Activated CD4-positive, alpha-beta T cell treated with anti-CD3 and anti-CD28 coated beads for 24 hours (primary cell): ENCODE results near the gene TTC28.

Experiments
- DNase-seq, 2 donors: peaks; one replicate each; pipeline ENCODE4 v3.0.0-alpha.2; 2020; ENCODE audit warnings: low read depth in 2 of 2

The TTC28 gene

DNA sequence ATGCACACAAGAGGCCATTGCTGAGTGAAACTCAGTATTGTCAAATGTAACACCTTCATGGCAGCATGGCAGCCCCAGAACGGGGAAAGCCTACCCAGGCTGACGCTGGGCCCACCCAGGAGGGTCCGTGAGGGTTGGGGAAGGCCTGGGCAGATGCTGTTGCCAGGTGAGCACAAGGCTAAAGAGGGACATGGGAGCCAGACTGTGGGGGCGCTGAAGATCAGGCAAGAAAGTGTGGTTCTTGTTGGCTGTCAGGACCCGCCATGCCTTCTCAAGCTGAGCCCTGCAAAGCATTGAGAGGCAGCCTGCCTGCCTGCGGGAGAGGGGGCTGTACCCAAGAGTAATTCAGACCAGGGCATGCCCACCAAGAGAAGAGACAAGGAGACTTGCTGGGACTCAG is 675.6 kb downstream of the TTC28 start:
- DNase-seq: no peak

DNA sequence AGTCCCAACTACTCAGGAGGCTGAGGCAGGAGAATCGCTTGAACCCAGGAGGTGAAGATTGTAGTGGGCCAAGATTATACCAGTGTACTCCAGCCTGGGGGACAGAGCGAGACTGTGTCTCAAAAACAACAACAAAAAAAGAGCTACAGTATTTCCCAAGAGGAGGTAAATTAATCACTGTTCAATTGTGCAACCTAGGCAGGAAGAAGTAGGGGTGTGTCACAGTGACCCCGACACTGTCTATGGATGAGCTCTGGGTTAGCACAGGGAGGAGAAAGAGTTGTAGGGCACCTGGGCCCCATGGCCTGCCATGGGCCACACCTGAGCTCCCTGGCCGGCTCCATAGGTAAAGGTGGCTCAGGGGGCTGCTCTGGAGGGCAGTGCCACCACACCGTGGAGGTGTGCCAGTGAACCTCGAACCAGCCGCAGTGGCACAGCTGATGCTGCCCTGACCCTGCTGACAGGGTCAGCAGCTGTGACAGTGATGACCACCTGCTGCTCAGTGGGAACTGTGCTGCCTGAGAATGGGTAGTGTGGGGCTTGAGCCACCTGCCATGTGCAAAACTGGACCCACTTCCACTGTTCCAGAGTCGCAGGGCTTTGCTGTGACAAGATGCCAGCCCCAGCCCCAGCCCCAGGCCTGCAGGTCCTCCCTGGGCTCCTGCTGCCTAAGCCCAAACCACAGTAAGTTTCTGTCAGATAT is 676.6 kb downstream of the TTC28 start:
- DNase-seq: no peak

DNA sequence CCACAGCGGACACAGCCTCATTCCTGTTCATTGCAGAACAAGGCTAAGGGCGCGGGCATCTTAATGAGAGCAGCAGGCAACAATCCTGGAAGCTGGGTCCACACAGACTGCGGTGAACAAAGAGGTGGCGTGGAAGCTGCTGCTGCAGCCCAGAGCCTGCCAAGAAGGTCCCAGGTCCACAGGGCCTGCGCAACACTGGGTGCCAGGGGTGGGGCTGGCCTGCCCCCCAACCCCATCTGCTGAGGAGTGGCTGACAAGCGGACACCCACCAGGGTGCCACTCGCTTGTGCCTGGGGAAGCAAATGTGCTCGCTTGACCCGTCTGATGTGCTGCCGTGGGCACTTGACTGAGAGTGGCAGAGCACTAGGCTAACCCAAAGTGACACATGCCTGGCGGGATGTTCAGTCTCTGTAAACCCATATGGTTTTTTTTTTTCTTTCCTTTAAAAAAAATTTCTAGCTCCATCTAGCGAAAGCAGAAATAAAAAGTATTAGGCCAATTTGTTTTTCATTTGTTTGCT is 677.4 kb downstream of the TTC28 start:
- DNase-seq: no peak

DNA sequence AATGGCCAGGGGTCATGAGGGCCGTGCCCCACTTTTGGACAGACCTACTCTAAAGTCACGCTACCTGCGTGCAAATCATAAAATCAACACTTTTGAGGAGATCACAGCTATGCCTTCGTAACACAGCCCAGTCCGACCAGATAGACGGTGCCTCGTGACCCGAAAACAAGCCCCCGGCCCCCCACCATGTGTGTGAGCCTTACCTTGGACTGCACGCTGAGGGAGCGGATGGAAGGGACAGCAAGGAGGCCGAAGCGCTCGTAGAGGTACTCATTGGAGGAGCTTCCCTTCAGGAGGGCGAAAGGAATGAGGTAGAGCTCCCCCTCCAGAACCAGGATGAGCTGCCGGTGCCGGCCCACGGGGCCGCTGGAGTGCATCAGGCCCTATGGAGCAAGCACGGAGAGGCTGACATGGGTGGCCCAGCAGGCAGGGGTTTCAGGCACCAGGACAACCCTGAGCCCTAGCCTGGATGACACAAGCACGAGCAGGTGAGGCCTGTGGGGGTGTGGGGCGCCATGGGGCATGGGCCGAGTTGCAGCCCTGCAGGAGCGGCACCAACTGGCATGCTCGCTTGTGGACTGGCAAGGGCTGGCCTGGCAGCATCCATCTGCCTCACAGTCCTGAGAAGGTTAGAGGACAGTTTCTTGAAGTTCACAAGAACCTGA is 678.3 kb downstream of the TTC28 start:
- DNase-seq: no peak

DNA sequence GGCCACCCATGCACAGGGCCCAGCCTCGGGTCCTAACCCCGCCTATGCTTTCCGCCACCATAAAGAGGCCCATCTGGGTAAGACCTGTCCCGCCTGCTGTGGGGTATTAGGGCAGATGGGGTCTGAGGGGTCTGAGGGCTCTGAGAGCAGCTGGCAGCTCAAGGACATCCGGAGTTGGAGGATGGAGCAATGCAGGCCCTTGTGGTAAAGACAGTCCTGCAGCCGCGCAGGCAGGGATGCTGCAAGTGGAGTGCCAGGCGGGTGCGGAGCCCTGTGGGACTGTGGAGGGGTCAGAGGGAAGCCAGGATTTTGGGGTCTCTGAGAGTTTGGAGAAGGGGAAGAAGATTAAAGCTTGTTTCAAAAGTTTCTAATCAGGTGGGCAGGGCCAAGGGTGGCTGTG is 679.3 kb downstream of the TTC28 start:
- no peak for DNase-seq

DNA sequence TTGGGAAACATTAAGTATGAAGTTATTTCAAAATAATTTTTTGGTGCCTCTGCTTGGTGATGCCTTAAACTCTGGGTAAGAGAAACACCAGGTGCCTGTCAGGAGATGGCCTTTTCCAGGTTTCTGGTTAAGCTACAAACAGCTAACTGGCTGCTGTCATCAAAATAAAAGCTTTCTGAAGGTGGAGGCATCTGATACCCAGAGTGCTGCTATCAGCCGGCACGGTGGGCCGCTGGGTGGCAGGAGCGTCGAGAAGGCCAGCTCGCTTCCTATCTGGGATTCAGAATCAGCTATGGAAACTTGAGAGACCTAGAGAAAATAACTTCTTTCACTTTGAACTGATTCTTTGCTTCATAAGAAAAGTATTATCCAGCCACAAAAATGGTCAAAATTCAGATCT is 679.8 kb downstream of the TTC28 start:
- DNase-seq: no peak

DNA sequence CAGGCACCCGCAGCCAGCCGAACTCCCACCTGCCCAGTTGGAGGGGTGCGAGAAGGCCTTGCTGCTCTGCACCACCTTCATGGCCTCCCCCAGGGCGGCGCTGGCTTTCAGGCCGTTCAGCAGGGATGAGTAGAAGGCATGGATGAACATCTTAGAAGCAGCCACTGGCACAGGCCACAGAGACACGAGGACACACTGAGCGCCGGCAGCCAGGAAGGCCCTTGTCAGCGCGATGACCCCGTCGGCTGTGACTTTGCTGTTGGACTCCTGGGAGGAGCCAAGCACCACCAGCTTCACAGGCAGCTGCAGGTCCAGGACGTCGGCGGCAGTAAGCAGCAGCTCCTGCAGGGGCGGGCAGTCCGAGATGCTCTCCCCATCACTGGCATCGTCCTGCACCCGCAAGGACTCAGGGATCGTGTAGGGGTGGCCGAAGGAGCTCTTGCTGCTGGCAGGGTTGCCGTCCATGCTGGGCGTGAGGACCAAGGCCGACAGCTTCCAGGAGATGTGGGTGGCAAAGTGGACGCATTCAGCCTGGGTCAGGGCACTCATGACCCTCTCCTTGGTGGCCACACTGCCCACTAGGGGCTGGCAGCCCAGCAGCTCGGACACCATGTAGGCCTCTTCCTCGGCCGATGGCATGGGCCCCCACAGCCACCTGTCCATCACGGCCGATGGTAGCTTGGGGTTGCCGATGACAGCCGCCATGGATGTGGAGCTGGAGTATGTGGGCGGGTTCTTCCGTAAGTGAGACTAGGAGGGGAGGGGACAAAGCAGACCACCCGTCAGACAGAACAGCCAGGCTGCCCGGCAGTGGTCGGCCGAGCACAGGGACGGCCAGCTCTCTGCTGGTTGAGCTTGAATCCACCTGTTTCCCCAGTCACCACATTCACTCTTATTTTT is 680.9 kb downstream of the TTC28 start:
- DNase-seq: no peak

DNA sequence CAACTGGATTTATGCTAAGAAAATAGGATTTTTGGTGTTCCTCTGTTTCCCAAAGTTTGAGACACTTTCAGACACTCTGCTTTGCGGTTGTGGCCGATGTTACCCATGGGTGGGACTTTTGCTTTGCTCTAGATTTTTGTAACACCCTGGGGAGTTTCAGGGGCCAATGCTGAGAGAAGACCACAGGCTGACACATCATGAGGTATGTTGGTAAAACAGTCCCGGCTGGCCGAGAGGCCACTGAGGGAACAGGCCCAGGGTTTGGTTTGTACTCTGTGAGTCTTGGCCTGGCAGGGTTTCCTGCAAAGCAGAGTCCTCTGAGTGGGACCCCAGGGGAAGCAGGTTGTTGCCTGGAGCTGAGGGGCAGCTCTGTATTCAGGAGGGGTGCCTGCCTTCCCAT is 682.1 kb downstream of the TTC28 start:
- no peak for DNase-seq

DNA sequence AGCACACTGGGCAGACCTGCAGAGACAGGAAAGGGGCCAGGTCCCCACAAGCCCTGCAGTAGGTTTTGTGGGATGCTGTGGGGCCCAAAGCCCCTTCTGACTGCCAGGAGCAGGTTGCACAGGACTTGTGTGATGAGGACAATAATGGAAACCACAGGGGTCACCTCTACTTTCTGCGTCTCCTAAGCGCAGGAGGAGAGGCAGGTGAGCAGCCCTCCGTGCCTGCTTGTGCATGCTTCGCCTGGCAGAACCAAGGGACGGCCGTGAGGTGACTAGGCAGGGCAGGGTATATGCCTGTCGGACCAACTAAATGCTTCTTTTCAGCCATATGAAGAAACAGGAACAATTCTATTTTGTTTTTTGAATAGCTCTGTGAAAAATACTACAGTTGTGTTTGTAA is 682.7 kb downstream of the TTC28 start:
- DNase-seq: no peak

DNA sequence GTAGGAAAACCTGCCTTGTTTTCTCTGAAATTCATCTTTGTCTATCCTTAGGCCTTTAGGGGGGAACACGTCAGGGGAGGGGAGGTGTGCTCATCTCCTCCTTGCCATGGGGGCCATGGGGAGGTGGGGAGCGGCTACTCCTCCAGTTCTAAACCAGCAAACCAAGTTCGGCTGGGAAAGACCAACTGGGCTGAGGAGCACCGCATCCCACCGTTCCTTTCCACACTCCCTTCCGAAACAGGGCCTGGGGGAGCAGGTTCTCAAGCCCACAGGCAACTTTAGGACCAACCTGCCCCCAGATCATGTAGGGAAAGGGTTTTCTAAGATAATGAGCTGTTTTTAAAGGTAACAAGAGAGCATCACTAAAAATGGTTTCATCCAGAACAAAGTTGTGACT is 683.1 kb downstream of the TTC28 start:
- no peak for DNase-seq

DNA sequence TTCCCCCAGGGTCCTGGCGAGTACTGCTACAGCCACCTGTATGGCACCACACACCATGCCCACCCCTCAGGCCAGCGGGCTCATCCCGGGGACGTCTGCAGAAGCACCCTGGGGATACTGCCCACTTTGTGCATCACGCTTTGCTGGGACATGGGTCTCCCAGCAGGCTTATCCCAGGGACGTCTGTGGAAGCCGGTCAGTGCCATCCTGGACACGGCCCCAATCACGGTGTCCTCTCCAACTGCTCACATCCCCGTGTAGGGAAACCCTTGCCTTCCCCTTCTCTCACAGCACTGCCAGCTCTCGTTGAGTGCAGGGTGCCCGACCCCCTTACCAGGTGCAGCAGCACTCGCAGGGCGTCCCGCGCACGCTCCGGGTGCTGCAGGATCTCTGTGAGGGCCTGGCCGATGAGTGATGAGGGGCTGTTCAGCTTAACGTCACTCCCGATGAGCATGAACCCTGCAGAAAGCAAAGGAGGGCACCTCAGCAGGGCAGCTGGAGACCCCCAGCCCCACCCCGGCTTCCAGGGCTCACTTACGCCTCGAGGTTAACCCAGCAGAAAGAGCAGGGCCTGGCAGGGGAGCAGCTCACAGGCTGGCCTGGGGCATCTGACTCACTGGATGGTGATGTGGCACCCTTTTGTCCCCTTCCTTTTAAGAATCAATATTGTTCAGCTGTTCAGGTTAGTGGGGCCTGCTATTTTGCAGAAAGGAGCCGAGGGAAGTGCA is 683.7 kb downstream of the TTC28 start:
- DNase-seq: no peak

DNA sequence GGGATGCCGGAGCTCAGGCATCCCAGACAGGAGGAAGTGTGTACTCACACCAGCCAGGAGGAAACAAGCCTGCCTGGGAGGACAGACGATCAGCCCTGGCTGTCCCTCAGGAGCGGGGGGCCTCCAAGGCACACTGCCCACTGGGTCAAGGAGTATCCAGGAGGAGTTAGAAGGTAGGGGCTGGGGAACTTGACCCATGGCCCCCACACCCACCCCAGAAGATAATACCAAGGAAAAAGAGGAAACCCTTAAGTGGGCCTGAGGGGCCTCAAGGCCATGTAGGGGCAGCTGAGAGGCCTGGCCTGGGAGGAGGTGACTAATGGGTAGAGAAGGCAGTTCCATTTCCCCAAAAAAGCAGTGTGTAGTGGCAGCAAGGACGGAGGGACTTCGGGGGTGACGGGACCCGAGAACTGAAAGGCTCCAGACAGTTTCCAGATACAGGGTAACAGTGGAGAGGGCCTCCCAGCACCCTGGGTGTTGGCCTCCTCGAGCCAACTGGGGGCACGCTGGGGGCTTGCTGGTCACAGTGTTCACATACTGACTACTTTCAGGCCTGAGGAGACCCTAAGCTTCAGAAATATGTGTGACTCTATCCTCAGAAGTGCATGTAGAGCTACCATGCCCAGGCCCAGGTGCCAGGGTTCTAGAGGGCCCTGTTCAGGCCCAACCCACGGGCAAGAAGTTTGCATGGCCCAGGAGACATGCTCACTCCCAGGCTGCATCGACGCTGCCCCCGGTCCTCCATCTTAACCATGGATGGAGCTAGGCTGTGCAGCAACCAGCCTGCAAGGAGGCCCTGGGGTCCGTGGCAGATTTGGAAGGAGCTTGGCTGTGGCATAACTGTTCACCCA is 684.9 kb downstream of the TTC28 start:
- DNase-seq: no peak

DNA sequence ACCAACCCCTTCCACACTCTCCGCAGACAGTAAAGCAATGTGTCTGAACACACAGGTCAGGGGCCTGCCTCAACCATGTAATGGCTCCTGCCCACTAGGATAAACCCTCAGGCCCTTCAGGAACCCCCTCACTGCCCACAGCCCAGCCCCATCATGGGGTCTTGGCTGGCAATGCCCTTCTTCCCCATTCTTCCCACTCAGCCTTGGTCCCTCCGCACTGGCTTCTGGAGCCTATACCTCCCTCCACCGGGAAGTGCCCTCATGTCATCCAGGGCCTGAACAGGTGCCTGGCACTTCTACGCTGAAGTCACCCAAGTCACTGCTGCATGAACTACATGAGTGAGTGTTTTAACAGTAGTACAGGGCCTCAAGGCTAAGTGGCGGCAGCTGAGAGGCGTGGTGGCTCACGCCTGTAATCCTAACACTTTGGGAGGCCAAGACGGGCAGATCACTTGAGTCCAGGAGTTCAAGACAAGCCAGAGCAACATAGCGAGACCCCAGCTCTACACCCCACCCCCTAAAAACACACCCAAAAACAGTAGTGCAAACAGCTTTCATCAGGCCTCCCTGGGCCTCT is 685.8 kb downstream of the TTC28 start:
- no peak for DNase-seq

DNA sequence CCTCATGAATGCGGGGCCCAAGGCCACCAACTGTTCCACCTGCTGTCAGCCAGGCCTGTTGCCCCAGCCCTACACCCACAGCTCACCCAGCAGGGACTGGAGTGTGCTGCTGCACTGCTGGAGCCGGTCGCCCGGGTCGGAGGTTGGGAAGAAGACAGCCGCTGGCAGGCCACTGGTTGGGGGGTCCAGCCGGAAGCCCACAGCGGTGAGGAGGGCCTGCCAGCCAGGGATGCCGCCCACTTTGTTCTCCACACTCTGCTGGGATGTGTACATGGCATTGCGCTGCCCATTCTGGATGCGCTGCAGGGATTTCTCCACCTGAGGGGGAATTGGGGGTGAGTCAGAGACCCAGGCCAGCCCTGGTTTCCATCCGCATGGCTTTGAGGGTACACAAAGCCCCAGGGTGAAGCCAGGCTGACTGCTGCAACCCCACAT is 686.4 kb downstream of the TTC28 start:
- no peak for DNase-seq

DNA sequence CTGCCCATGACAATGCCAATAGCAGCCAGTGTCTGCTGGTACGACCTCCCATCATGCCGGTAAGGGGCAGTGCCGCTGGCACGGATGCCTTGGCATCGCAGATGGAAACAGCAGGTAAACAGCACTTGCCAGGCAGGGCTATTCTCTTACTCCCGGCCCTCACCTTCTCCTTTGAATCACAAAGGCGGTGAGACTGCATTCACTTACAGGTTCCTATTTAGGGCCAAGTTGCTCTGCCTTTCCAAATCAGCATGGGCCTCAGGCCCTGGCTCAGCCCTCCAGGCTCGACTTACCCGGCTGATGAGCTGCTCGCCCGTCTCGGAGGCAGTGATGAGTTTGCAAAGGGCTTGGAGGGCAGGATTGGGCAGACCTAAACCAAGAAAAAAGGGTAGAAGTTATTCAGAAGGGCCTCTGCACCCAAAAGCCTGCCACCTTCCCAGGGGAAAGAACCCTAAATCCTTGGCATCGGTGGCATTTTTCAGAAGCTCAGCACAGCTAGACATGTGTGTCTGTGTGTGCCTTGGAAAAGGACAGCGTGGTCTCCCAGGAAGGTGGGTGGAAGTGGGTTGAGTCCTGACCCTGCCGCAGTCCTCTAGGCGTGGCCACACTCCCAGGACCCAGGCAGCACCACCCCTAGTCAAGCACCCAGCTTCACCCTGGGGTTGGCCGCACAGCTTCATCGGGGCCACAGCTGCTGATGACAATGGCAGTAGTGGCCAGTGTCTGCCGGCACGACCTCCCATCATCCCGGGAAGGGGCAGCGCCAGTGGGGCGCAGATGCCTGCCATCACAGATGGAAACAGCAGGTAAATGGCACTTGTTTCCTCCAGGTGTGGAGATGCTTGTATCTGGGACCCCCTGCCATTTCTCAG is 687.1 kb downstream of the TTC28 start:
- no peak for DNase-seq

DNA sequence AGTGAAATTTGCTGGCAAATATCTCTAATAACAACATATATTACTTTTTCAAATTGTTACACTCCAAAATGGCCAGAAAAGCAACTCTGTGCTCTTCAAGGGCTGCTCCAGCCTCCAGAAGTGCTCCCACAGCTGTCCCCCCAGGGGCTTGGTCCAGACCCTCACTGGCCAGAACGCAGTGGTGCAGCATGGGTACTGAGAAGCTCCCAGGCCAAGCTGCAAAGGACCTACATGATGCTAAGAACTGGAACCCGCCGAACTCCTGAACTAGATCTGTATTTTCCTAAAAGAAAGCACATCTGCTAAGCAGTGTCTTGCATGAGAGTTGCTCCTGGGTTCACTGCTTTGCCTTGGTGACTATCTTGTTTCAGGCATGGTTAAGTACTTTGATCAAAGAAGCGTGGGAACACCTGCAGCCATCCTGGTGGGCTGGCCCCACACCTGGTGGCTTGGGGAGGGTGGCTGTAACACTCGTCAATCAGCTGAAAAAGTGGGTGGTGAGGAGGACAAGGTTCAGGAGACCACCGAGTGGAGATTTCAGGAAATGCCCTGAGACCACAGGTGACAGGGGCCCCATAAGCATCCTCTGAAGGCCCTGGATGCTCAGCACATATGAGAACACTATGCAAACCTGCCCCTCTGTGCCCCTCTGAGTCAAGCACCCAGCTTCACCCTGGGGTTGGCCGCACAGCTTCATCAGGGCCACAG is 687.9 kb downstream of the TTC28 start:
- no peak for DNase-seq

DNA sequence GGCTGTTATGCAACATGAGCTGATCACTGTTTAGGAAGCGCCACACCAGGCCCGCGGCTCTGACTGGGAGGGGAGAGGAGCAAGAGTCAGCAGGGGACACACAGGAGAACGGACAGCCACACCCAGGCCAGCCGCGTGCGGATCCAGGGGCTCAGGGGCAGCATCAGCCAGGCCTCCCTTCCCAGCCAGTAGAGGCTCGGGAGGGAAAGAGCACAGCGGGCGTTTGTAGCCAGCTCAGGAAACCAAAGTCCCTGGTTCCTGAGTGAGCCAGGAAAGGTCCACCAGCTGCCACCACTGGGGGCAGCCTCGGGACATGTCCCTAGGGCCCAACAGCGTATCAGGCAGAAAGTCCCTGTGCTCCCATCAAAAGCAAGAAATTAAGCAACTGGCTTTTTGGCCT is 688.8 kb downstream of the TTC28 start:
- no peak for DNase-seq

DNA sequence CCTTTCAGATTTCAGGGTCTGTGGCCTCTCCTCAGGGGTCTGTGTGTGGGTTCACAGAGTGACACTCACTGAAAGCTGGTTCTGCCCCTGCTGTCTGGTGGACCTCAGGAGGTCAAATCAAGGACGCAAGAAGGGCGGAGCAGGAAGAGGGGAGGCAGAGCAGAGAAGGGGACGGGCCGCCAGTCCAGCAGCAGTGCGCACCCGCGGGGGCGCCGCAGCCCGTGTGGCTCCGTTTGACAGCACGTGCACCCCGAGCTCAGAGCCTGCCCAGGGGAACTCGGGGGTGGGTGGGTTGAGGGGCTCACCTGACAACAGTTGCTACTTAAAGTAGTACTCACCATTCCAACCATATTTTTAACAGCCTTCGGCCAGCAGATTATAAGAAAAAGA is 689.2 kb downstream of the TTC28 start:
- DNase-seq: no peak
